Amniotic stem cell (primary cell): ENCODE data around the gene POU2F1.

Experiments
- DNase-seq: peaks from one replicate; lab custom pipeline; 2025; lab: John Stamatoyannopoulos, UW

POU2F1 gene

GRCh38 chr1:167423684-167424619, 203.3 kb downstream of the POU2F1 start:
- no peak for DNase-seq

GRCh38 chr1:167425482-167425881, 204.8 kb downstream of the POU2F1 start:
- no peak for DNase-seq

- no peak for DNase-seq
These were observed 206.0 kb downstream of the POU2F1 start for GRCh38 chr1:167426716-167427115.

GRCh38 chr1:167427848-167428247, 207.2 kb downstream of the POU2F1 start:
- DNase-seq = no peak

GRCh38 chr1:167428395-167428794, 207.7 kb downstream of the POU2F1 start:
- DNase-seq = no peak

- DNase-seq = no peak
These were observed 208.9 kb downstream of the POU2F1 start for GRCh38 chr1:167429612-167430011.

GRCh38 chr1:167430134-167430848, 209.6 kb downstream of the POU2F1 start:
- DNase-seq = no peak

- no peak for DNase-seq
These were observed 210.2 kb downstream of the POU2F1 start for GRCh38 chr1:167430849-167431242.

- DNase-seq = no peak
These were observed 210.7 kb downstream of the POU2F1 start for GRCh38 chr1:167431261-167431908.

GRCh38 chr1:167431909-167432650, 211.4 kb downstream of the POU2F1 start:
- DNase-seq = no peak

- DNase-seq = no peak
These were observed 212.1 kb downstream of the POU2F1 start for GRCh38 chr1:167432780-167433179.

- DNase-seq = no peak
These were observed 213.2 kb downstream of the POU2F1 start for GRCh38 chr1:167433884-167434283.

GRCh38 chr1:167434306-167434705, 213.6 kb downstream of the POU2F1 start:
- DNase-seq = no peak

GRCh38 chr1:167435484-167435883, 214.8 kb downstream of the POU2F1 start:
- no peak for DNase-seq

GRCh38 chr1:167438171-167439138, 217.8 kb downstream of the POU2F1 start:
- no peak for DNase-seq

GRCh38 chr1:167439301-167439988, 218.8 kb downstream of the POU2F1 start:
- DNase-seq = no peak

GRCh38 chr1:167440345-167440744, 219.7 kb downstream of the POU2F1 start:
- no peak for DNase-seq

GRCh38 chr1:167440776-167441175, 220.1 kb downstream of the POU2F1 start:
- no peak for DNase-seq

- no peak for DNase-seq
These were observed 220.5 kb downstream of the POU2F1 start for GRCh38 chr1:167441222-167441621.
